H1 (cell line): ENCODE results near the gene CA5A. TPM values are rescaled to one million over a fixed set of nuclear protein-coding genes. Genes with fewer than 3 reads are reported as not detected.

Experiments
- CREB1 ChIP-seq: IDR thresholded peaks from 2 replicates; pipeline ENCODE4 v1.6.1; 2012; ENCODE audit warnings: inconsistent platforms
- NRF1 ChIP-seq: IDR thresholded peaks from 2 replicates; pipeline ENCODE4 v1.6.1; 2011; ENCODE audit warnings: mild to moderate bottlenecking, low read depth, low read length, improper control_type of control experiment
- RNF2 ChIP-seq: fragments of 200-900, 300-1000 bp; sonication (generic); IDR thresholded peaks from 2 replicates; pipeline ENCODE4 v1.7.1; 2016; ENCODE audit warnings: borderline replicate concordance, low read depth, mild to moderate bottlenecking, antibody characterized with exemption, low read length; ENCODE audit not compliant: poor library complexity, severe bottlenecking; ENCODE audit errors: missing control alignments
- polyA plus RNA-seq, 7 experiments: library from polyadenylated mRNA; depleted of rRNA in 3 of 7; stranded (reverse) in 5 of 7; unstranded in 2 of 7; fragments of >200 nt in 5 of 7; fragments of 200-250 nt in 2 of 7; gene quantifications; 1 replicate in 5 of 7; 2 replicates in 1 of 7; 4 replicates in 1 of 7; pipeline versions ENCODE4 v1.2.1 to v1.2.3, GENCODE V29; 2011 to 2013; ENCODE audit warnings: missing spikeins in 2 of 7, mixed read lengths in 2 of 7
- total RNA-seq: library from RNA; stranded (reverse); fragmentation: NEBNext Ultra II Directional; extraction: Animal tissue kit (Norgen Biotek cat#: 25700); gene quantifications from 2 replicates; pipeline ENCODE4 v1.2.1, GENCODE V29; 2021

Gene CA5A
- total and polyA plus RNA-seq, 2 of the 8 experiments (the other 6 are each of a cell fraction or from before 2014, with no cell fraction given): not detected

- TF ChIP-seq RNF2 (no peak), NRF1 (no peak), CREB1 (no peak)
Measured at GRCh38 chr16:87954826-87955225, 18.5 kb upstream of the CA5A start (continued).
